Left forelimb (tissue), 1 donor: ENCODE results near the gene SEC14L5.

Source experiments
- DNase-seq: peaks from one replicate; pipeline ENCODE4 v3.0.0-alpha.2; 2018; ENCODE audit warnings: low spot score

Gene SEC14L5

DNA sequence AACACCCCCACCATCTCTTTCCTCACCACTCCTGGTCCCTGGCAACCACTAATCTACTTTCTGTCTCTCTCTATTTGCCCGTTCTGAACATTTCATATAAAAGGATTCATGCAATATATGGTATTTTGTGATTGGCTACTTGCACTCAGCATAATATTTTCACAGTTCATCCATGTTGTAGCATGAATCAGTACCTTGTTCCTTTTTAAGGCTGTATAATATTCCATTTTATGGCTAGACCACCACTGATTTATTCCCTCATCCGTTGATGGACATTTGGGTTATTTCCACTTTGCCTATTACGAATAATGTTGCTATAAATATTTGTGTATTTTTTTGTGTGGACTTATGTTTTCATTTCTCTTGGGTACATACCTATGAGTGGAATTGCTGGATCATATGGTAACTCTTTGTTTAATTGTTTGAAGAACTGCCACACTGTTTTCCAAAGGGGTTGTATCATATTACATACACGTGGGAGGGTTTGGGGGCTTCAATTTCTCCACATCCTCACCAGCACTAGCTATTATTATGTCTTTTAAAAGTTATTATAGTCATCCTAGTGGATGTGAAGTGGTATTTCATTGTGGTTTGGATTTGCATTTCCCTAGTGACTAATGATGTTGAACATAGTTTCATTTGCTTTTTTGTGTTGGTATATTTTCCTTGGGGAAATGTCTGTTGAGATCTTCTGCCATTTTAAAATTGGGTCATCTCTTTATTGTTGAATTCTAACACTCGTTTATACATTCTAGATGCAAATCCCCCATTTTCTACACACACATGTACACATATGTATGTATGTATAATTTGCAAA lies 26.3 kb downstream of the SEC14L5 start:
- no peak for DNase-seq

DNA sequence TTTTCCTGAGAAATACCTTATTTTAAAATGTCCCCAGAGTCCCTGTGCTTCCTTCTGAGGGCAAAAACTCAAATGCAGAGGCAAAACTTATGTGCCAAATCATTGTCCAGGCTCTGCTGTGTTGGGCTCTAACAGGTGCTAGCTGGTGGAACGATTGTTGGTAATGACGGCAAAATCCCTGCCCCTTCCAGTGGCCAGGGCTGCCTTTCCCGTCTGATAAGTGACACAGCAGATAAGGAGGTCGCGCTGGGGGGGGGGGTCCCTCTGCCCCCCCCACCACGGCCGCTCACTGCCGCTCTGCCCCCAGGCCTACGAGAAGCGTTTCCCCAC lies 29.1 kb downstream of the SEC14L5 start:
- no peak for DNase-seq

GRCh38 chr16:4987580-4988374 lies 29.6 kb downstream of the SEC14L5 start:
- DNase-seq = no peak

DNA sequence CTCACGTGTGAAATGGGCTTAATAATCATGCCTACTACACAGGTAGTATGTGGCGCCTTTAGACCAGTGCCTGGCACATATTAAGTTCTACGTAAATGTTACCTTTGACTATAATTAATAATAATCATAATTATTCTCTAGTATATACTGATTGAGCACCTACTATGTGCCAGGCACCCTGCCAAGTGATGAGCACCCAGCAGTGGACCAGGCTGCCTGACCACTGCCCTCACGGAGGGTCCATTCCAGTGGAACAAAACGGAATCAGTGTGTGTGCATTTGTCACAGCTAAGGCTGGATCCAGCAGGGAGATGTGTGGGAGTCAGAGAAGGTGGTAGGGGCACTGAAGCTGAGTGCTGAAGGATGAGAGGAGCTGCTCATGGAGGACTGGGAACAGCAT lies 30.5 kb downstream of the SEC14L5 start:
- no peak for DNase-seq

GRCh38 chr16:4989391-4990006 lies 31.4 kb downstream of the SEC14L5 start:
- DNase-seq = no peak

DNA sequence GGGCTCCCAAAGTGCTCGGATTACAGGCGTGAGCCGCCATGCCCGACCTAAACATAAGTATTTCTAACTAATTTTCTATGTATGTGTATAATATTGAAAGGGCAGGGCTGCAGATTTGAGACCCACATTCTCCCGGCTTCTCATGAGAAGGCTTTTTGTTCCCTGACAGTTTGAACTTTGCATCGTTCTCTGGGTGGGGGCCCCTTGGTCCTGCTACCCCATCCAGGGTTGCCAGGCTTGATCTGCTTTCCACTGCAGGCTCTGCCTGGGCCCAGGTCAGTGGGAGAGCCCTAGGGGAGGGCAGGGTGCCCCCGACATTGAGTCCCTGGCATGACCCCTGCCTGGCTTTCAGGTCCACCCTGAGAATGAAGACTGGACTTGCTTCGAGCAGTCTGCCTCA lies 32.3 kb downstream of the SEC14L5 start:
- DNase-seq = no peak

DNA sequence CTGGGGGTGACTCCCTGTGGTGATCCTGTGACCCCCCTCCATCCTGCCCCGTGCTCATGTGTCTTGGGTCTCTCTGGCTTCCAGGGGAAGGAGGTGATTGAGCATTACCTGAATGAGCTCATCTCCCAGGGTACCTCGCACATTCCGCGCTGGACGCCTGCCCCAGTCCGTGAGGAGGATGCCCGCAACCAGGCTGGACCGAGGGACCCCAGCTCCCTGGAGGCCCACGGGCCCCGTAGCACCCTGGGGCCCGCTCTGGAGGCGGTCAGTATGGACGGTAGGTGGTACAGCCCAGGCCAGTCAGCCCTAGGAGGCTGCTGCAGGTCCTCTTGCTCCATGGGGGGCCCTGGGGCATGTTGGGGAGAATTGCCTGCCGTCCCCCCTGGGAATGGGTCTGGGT lies 33.6 kb downstream of the SEC14L5 start:
- DNase-seq = no peak

DNA sequence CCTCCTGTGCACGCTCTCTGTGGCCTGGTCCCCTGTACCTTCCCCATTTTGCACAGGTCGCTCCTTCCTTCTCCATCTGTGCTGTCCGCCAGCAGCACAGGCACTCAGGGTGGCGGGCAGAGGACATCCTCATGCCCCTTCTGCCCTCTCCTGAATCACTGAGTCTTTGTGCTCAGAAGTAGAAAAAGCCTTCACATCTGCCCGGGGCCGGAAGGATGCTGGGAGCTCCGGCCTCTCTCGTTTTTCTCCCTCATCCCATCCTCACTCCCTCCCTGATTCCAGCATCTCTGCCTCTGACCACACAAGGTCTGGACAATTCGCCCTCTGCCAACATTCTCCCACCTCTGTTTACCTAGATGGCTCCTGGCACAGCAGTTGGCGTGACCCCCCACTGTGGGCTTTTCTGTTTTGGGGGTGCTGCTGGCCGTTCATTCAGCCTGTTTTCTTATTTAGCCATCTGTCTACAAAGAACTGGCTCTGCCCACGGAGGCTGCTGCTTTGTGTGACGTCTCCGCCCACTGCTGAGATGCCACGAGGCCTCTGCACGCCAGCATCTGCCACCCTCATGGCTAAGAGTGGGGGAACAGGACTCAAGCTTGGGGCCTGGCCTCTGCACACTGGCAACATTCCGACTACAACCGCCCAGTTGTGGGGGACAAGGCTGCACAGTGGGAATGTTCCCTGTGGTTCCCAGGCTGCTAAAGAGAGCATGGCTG lies 36.7 kb downstream of the SEC14L5 start:
- DNase-seq = no peak

DNA sequence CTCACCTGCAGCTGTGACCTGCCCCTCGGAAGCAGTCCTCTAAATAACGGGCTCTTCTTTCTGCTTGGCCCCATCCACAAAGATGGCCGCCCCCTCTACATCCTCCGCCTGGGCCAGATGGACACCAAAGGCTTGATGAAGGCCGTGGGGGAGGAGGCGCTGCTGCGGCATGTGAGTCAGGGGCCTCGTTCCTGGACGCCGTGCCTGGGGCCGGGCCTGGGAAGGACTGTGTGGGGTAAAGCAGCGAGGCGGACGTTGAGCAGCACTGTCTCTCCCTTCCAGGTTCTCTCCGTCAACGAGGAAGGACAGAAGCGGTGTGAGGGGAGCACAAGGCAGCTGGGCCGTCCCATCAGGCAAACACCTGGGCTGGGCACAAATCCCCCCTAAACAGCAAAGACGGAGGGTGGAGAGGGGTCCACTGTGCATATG lies 42.5 kb downstream of the SEC14L5 start:
- no peak for DNase-seq

GRCh38 chr16:5001571-5001970 lies 43.4 kb downstream of the SEC14L5 start:
- no peak for DNase-seq

DNA sequence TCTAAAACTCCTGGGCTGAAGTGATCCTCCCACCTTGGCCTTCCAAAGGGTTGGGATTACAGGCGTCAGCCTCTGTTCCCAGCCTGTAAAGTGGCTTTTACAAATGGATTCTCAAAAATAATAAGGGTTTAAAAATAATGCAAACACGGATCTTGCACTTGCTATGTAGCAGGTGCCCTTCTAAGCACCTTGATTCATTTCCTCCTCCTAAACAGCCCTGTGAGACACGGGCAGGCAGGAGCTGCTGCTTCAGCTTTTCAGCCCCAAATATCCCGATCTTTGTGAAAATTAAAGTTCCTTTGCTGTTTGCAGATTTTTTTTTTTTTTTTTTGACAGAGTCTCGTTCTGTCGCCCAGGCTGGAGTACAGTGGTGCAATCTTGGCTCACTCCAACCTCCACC lies 43.9 kb downstream of the SEC14L5 start:
- DNase-seq = no peak

DNA sequence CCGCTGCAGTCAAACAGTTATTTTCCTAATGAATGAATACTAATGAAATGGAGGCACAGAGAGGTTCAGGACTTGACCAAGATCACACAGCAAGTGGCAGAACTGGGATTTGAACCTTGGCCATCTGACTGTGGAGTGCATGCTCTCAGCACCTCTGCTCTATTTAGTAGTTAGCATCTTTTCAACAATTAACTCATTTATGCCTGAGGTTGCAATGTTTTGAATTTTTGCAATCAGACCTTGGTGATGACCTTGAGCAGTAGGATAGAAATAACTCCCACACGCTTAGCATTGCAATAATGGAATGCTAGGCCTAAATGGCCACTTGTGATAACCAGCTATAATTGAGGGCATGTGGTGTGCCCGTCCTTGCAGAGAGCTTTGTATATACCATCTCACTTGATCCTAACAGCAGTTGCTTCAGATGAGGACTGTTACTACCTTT lies 44.6 kb downstream of the SEC14L5 start:
- no peak for DNase-seq

DNA sequence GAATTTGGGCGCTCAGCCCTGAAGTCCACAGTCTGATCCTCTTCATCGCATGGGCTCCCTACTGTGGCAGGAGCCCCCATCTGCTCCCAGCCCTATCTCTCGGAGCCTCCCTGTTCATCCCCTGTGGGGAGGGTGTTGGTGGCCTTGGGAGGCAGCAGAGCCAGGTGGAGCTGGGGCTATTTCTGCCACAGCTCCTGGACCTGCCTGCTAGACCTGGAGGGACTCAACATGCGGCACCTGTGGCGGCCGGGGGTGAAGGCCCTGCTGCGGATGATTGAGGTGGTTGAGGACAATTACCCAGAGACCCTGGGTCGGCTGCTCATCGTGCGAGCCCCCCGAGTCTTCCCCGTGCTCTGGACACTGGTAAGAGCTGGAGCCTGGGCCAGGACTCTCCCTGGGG lies 45.1 kb downstream of the SEC14L5 start:
- DNase-seq = no peak

DNA sequence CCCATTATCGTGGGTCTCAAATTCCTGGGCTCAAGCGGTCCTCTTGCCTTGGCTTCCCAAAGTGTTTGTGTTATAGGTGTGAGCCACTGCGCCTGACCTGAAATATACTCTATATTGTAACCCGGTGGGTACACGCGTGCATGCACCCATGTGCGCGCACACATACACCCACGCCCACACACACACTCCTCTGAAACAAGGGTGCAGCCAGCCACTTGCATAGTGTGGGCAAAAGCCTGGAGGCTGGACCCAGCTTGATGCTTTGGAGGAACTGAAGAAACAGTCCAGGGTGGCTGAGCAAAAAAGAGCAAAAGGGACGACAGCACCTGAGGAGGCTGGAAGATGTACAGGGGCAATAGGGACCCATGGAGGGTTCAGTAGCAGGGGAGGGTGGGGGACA lies 45.7 kb downstream of the SEC14L5 start:
- no peak for DNase-seq

DNA sequence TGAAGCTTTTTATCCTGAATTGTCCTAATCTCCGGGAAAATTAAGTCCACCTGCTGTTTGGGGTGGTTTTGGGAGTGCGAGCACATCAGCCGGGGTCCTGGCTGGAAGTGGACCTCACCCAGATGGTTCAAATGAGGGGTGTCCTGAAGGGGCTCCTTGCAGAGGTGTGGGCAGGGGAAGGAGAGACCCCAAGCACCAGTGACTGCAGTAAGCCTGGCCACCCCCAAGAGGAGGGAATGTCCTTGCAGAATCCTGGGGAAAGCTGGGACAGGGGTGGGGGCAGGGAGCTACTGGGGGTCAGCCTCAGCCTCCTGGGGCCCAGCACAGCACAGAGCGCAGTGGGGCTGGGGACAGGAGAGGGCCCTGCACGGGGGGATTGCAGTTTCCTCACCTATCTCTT lies 46.2 kb downstream of the SEC14L5 start:
- DNase-seq = no peak

- DNase-seq = no peak
Measured at GRCh38 chr16:5005916-5006315, 47.8 kb downstream of the SEC14L5 start.

DNA sequence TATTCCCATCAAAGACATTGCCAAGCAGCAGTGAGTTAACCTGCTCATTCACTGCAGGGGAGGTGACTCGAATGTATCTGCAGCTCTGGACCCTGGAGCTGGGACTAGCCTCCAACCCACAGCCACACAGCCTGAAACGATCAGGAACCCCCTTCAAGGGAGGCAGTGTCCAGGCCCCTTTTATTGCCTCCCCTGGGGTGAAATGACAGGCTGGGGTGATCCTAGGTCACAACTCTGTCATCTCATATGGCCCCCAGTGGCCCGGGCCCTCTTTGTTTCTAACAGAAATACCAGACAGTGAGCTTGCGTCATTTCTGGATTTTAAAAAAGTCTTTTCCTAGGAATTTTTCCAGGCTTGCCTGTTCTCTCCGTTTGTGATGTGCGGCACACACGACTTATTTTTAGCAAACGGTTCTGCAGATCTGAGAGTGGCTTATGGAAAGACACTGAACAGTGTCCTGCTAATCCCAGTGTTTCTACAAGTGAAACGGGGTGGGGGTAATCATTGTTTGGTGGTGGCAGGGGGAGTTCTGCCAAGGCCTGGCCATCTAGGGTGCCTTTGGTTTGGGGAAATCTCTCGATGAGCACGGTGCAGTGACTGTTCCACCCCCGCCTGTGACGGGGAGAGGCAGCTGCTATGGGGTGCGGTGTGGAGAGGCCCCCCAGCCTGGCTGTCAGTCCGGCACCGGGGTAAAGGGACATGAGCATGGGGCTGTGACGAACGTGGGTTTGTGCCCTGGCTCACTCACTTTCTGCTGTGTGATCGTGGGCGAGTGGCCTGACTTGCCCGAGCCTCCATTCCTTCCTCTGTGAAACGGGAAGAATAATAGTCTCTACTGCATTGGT lies 48.4 kb downstream of the SEC14L5 start:
- DNase-seq = no peak

DNA sequence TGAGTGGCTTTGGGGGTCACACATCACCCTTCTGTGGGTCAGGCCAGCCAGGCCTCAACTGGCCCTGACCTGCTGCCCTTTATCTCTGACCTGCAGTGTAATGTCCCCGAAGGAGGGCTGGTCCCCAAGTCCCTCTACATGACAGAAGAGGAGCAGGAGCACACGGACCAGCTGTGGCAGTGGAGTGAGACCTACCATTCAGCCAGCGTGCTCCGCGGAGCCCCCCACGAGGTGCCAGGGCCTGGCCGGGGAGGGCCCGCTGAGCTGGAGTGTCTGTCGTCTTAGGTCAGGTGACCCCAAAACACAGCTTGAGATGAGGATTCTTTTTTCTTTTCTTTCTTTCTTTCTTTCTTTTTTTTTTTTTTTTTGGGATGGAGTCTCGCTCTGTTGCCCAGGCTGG lies 49.1 kb downstream of the SEC14L5 start:
- no peak for DNase-seq

DNA sequence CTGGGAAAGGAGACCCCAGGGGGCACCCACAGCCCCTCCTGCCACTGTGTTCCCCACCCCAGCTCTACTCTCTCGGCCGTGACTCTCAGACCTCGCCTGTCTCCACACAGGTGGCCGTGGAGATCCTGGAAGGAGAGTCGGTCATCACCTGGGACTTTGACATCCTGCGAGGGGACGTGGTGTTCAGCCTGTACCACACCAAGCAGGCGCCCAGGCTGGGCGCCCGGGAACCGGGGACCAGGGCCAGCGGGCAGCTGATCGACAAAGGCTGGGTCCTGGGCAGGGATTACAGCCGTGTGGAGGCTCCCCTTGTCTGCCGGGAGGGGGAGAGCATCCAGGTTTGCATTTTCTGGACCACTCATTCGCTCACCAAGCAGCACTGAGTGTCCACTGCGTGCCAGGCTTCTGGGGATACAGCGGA lies 50.2 kb downstream of the SEC14L5 start:
- DNase-seq = no peak

GRCh38 chr16:5010576-5011329 lies 52.6 kb downstream of the SEC14L5 start:
- DNase-seq = no peak

- DNase-seq = no peak
Measured at GRCh38 chr16:5011637-5012036, 53.5 kb downstream of the SEC14L5 start.
